ENCODE data around the gene ZNF814.
A peak's percentile ranks its signal among the peaks of the same experiment; 100 is the strongest.
"Not testable (repeated sequence)": the region's sequence is repeated elsewhere in the genome, so short reads cannot be mapped to it uniquely, and the experiment has no call there.

ZNF814 gene

DNA sequence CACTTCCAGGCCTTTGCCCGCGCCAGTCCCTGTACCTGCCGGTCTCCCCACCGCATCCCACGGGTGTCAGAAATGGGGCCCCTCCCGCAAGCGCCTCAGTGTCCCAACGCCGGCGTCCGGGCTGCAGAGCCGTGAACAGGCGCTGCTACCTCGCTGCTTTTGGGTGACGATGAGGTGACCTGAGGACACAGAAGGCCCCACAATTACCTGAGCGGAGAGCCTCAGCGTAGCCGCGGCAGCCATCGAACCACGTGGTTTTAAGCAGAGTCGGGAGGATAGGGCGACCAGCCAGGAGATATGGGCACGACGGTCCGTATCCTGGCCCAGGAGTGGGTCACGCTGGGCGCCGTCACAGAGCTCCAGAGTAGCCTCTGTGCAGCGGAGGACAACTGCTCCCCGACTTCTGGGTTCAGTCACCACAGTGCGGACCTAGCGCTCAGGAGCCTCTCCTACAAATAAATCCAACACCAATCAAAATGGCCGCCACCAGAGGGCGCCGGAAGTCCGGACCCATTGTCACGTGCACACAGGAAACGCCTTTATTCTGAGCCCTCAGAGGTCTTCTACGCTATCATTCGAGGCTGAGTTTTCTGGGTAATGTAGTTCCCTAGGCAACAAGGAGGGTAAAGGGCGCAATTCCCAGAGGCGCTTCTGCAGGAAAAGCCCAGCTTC is at the start of gene ZNF814:
ZNF814 (minus strand) TSS at position 478 of the 672 bp plus-strand sequence; CDS start at position 243, 235 bp downstream.
- DNase-seq, result peak; percentile 80

GRCh38 chr19:57935731-57936130 is 46.9 kb upstream of the ZNF814 start:
- no peak for DNase-seq

GRCh38 chr19:57934820-57935665 is 46.2 kb upstream of the ZNF814 start, which contains the start of gene ZNF418:
ZNF418 (minus strand) TSS chr19:57935402; CDS start chr19:57933822, 1,580 bp downstream.
- no peak for DNase-seq

GRCh38 chr19:57927587-57927986 is 38.8 kb upstream of the ZNF814 start:
- no peak for DNase-seq

DNA sequence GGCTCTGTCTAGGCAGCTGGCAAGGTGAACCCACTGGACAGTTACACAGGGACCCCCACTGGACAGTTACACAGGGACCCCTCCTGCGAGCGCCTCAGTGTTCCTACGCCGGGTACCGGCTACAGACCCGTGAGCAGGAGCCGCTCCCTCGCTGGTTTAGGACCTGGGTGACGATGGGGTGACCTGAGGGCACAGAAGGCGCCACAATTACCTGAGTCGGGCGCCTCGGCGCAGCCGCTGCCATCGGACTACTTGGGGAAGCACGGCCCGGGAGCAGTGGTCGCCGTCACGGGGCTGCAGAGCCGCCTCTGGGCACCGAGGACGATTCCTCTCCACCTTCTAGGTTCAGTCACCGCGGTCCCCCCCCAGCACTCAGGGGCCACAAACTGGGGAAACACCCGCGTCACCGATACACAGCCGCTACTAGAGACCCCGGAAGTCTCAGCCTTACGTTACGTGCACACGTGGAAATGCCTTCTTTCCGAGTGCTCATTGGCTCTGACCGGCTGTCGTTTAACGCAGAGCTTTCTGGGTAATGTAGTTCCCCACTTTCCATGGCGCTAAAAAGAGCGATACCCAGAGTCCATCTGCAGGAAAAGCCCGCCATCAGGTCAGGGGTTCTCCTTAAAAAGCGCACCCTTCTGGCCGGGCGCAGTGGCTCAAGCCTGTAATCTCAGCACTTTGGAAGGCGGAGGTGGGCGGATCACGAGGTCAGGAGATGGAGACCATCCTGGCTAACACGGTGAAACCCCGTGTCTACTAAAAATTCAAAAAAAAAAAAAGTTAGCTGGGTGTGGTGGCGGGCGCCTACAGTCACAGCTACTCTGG is 27.5 kb upstream of the ZNF814 start, which contains the start of gene ZNF417:
ZNF417 (minus strand) TSS at position 425 of the 828 bp plus-strand sequence; CDS start at position 244, 181 bp downstream.
- peak; percentile 96 for DNase-seq

- DNase-seq, result no peak
Observed at GRCh38 chr19:57914531-57914930, 25.7 kb upstream of the ZNF814 start.

- no peak for DNase-seq
Observed at GRCh38 chr19:57907394-57907793, 18.6 kb upstream of the ZNF814 start.

- DNase-seq, result no peak
Observed at GRCh38 chr19:57905258-57905657, 16.4 kb upstream of the ZNF814 start.

DNA sequence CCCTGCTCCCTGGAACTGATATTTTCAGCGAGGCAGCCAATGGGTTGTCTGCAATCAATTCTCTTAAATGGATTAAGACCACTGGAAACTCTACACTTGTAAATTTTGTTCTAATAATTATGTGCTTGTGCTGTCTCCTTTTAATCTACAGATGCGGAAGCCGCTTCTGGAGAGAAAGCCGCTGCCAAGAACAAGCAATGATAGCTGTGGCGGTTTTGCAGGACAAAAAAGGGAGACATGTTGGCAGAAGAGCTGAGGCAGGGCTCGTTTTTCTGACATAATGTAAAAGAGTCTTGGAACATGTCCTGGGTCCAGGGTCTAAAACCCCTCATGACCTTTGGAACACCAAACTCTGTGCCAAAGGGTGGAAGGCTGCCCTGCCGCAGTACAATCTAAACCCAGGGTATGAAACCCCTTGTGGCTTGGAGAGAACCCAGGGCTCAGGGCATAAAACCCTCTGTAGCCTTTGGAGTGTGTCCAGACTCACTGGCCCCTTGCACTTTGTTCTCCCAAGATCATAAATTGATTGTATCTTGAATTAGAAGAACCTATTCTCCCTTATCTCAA is 14.9 kb upstream of the ZNF814 start:
- DNase-seq, result no peak

DNA sequence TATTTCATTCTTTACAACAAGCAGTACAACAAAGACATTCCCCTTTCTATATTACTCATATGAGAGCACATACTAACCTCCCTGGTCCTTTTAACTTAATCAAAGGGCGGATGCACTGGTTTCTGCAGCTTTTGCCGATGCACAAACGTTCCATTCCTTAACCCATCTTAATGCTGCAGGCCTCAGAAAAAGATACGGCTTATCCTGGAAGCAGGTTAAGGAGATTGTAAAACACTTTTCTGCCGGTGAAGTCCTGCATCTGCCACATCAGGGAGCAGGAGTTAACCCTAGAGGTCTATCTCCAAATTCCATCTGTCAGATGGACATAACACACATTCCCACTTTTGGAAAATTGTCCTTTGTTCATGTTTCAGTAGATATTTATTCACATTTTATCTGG is 11.5 kb upstream of the ZNF814 start:
- DNase-seq, result no peak

GRCh38 chr19:57890706-57891105 is 1.9 kb upstream of the ZNF814 start:
- not testable (repeated sequence) for DNase-seq

GRCh38 chr19:57888107-57888559 is 704 bp downstream of the ZNF814 start:
- peak; percentile 21 for DNase-seq

DNA sequence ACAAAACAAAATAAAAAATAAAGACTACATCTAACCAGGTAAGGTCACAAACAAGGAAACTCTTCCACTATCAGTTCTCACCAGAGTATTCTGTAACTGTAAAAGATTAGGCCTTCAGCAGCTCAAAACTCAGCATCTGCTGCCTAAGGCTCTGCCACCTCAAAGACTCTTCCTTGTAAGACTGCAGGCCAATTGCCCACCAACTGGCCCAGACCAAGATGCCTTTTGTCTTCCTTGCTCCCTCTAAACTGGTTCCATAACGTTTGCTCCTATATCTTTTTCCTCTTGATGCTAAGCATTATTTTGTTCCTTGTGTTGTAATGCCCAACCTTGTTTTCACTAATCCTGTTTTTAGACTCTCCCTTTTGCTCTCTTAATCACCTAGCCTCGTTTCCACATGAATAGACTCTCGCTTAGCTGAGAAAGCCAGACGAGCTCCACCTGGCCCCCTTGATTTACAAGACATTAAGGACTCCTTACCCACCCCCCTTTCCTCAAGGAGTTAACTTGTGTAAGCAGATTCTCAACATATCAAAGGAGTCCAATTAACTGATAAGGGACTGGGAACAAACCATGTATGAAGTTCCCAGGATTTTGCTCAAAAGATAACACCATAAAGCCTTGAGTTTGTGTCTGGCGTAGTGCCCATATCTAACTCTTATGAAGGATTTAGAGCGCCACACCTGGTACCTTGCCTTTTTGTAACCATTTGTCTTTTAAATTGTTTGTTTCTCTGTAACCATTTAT is 1.5 kb downstream of the ZNF814 start:
- peak; percentile 21 for DNase-seq

DNA sequence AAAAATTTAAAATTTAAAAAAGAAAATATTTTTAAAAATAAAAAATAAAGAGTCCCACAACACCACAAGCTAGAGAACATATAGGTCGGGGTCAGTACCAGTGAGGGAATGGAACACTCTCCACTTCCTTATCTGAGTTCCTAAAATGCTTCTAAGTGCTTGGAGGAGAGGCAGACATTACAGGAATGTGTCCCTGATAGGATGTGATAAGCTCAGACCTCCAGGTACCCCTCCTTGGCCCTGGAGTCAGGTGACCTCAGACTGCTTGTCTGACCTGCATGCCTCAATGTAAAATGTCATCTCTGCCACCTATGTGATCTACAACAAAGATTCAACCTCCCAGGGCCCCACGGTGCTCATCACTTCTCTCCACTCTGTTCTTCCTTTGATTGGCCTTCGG is 2.8 kb downstream of the ZNF814 start:
- DNase-seq, result no peak

DNA sequence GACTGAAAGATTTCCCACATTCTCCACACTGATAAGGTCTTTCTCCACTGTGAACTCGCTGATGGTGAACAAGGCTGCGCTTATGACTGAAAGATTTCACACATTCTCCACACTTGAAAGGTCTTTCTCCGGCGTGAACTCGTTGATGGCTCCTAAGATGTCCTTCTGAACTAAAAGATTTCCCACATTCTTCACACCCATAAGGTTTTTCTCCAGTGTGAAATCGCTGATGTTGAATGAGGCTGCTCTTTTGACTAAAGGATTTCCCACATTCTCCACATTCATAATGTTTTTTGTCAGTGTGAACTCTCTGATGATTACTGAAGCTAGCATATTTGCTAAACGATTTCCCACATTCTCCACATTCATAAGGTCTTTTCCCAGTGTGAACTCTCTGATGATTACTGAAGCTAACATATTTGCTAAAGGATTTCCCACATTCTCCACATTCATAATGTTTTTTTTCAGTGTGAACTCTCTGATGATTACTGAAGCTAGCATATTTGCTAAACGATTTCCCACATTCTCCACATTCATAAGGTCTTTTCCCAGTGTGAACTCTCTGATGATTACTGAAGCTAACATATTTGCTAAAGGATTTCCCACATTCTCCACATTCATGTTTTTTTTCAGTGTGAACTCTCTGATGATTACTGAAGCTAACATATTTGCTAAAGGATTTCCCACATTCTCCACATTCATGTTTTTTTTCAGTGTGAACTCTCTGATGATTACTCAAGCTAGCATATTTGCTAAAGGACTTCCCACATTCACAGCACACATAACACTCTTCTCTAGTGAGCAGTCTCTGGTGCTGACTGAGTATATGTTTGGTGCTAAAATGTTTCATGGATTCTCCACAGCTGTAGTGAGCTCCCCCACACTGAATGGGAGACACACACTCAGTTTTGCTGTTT is 14.7 kb downstream of the ZNF814 start:
- not testable (repeated sequence) for DNase-seq

DNA sequence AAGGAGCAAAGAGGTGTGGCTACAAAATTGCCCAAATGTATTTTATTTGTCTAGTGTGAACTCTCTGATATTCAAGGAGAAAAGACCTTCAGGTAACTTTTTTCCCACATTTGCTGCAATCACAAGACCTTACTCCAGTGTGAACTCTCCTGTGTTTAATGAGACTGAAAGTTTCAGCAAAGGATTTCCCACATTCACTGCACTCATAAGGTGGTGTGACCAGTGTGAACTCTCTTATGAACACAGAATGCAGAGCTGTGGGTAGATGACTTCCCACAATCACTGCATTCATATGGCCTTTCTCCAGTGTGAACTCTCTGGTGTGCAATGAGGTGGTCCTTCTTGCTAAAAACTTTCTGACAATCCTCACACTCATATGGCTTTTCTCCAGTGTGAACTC is 16.4 kb downstream of the ZNF814 start:
- no peak for DNase-seq

GRCh38 chr19:57870225-57870624 is 18.6 kb downstream of the ZNF814 start:
- DNase-seq, result no peak

DNA sequence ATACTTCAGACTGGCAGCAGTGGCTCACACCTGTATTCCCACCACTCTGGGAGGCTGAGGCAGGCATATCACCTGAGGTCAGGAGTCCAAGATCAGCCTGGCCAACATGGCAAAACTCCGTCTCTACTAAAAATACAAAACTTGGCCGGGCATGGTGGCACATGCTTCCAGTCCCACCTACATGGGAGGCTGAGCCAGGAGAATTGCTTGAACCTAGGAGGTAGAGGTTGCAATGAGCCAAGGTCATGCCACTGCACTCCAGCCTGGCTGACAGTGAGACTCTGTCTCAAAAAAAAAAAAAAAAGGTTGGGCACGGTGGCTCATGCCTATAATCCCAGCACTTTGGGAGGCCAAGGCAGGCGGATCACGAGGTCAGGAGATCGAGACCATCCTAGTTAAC is 19.2 kb downstream of the ZNF814 start:
- not testable (repeated sequence) for DNase-seq

DNA sequence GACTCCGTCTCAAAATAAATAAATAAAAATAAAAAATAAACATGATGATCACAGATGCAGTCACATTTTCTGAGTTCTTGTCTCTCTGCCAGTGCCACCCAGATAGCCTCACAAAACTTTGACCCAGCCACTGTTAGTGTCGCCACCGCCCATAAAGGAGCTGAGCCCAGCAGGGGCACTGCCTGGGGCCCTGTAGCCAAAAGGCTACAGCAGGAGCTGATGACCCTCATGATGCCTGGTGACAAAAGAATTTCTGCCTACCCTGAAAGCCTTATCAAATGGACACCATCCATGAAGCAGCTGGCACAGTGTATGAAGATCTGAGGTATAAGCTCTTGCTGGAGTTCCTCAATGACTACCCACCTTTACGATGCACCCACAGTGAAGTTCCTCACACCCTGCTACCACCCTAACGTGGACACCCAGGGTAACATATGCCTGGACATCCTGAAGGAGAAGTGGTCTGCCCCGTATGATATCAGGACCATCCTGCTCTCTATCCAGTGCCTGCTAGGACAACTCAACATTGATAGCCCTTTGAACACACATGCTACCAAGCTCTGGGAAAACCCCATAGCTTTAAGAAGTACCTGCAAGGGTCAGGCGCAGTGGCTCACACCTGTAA is 20.9 kb downstream of the ZNF814 start:
- no peak for DNase-seq

GRCh38 chr19:57862351-57862750 is 26.5 kb downstream of the ZNF814 start:
- not testable (repeated sequence) for DNase-seq

Measured in NCI-H1105 treated with DMSO at 0.1 percent for 48 hours (cell line).